Transverse colon (tissue), 4 donors: ENCODE data around the gene COX17. TPM values are rescaled to one million over a fixed set of nuclear protein-coding genes. Genes with fewer than 3 reads are reported as not detected.

ENCODE experiments used
- DNase-seq: peaks from one replicate; pipeline ENCODE4 v3.0.0-alpha.2; 2019
- H3K27ac ChIP-seq, 4 donors: fragments of 200-600 bp; sonication (generic); 2 replicates each; pipeline ENCODE4 v1.5.1; 2016 to 2018; ENCODE audit warnings: inconsistent platforms in 4 of 4
- H3K27me3 ChIP-seq: fragments of 200-600 bp; sonication (generic); 2 replicates; pipeline ENCODE4 v1.5.1; 2017; ENCODE audit warnings: inconsistent platforms
- H3K36me3 ChIP-seq, 4 donors: fragments of 200-600 bp; sonication (generic); 2 replicates each; pipeline ENCODE4 v1.5.1; 2017 to 2019; ENCODE audit warnings: inconsistent platforms in 4 of 4
- H3K4me1 ChIP-seq, 4 donors: fragments of 200-600 bp; sonication (generic); 2 replicates each; pipeline ENCODE4 v1.5.1; 2017 to 2020; ENCODE audit warnings: inconsistent platforms in 4 of 4
- H3K4me3 ChIP-seq, 4 donors: fragments of 200-600 bp; sonication (generic); 1 replicate in 1 of 4; 2 replicates in 3 of 4; pipeline versions ENCODE4 v1.5.1 to v1.6.1; 2017 to 2019; ENCODE audit warnings: inconsistent platforms in 4 of 4
- H3K9me3 ChIP-seq, 2 donors: fragments of 200-600 bp; sonication (generic); 2 replicates each; pipeline ENCODE4 v1.5.1; 2017 to 2019; ENCODE audit warnings: inconsistent platforms in 2 of 2
- CTCF ChIP-seq, 5 experiments: fragments of 200-600 bp in 3 of 5; fragments of 450-650 bp in 2 of 5; sonication (generic) in 3 of 5; IDR thresholded peaks; 1 replicate in 2 of 5; 2 replicates in 3 of 5; pipeline ENCODE4 v1.5.1; 2016 to 2017; ENCODE audit warnings: antibody characterized with exemption in 5 of 5, inconsistent platforms in 3 of 5, mild to moderate bottlenecking in 2 of 5, moderate library complexity in 1 of 5
- EP300 ChIP-seq: sonication (generic); formaldehyde crosslinking; IDR thresholded peaks from one replicate; pipeline ENCODE4 v1.6.1; 2017; ENCODE audit warnings: antibody characterized with exemption, low read depth
- POLR2A ChIP-seq: fragments of 450-650 bp; IDR thresholded peaks from one replicate; pipeline ENCODE4 v1.6.1; 2016; ENCODE audit warnings: antibody characterized with exemption, mild to moderate bottlenecking, moderate library complexity
- POLR2AphosphoS5 ChIP-seq, 3 donors: sonication (generic); formaldehyde crosslinking; IDR thresholded peaks; one replicate each; pipeline ENCODE4 v1.6.1; 2016; ENCODE audit warnings: antibody characterized with exemption in 3 of 3
- WGBS, 2 donors: methylation state at CpG; one replicate each; pipeline ENCODE4 v1.1.5; 2018; ENCODE audit warnings: low coverage in 1 of 2; 5-methylcytosine and 5-hydroxymethylcytosine counted together
- in situ Hi-C, 4 donors: fragments of 200-750 bp; cut with MboI; loops; one replicate each; pipeline versions ENCODE4 v1.15.0 to v1.15.1; 2017; ENCODE audit warnings: low sequenced_read_pairs in 3 of 4, low pct_ligation_motif_present in 1 of 4, low pct_unique_long_range_greater_than_20kb in 1 of 4
- intact Hi-C: fragments of 100-400 bp; cut with DNase I; formaldehyde crosslinking; loops from one replicate; pipeline ENCODE4 v1.15.1; 2023; ENCODE audit warnings: low total_unique reads
- total RNA-seq, 4 donors: library from RNA; depleted of rRNA; stranded (reverse); fragments of >200 nt; gene quantifications; one replicate each; pipeline ENCODE4 v1.1.0, GENCODE V29; 2016

Gene COX17
- total RNA-seq, 4 donors from 2014 or later, result 2.2 to 49.2 (median 24.2) TPM

- Histone ChIP-seq H3K9me3 (no peaks in the 10 kb centered on the region), H3K27ac (no peak overlapping the region), H3K27me3 (no peaks in the 10 kb centered on the region), H3K4me3 (no peak overlapping the region), H3K36me3 (peaks cover 0 to 37% (median 4%) of the 10 kb centered on the region in 4 donors), H3K4me1 (peaks cover 0 to 19% (median 10%) of the 10 kb centered on the region in 4 donors)
- DNase-seq, result no peak
- WGBS, 2 donors, result 80 to 83% methylated on average over 2 of the region's 2 CpGs
- in situ Hi-C loops (no loop called here), intact Hi-C loops (no loop called here)
- TF ChIP-seq POLR2AphosphoS5 (IDR thresholded peaks at IDR 0.05), result no peak
- TF ChIP-seq EP300, result no peak
- TF ChIP-seq CTCF (IDR thresholded peaks at IDR 0.05), result no peak
- no peak for TF ChIP-seq POLR2A
These were observed 4.4 kb downstream of the COX17 start for GRCh38 chr3:119672776-119673175.

- peaks cover 0 to 37% (median 4%) of the 10 kb centered on the region in 4 donors for H3K36me3 ChIP-seq
- in situ Hi-C loops, result no loop called here
- peaks cover 0 to 9% (median 2%) of the 10 kb centered on the region in 4 donors for H3K4me1 ChIP-seq
- no peak for DNase-seq
- TF ChIP-seq POLR2A (no peak), CTCF (IDR thresholded peaks at IDR 0.05) (no peak), EP300 (no peak), POLR2AphosphoS5 (IDR thresholded peaks at IDR 0.05) (no peak)
- 91% methylated on average over 4 to 5 of the region's 5 CpGs for WGBS, 2 donors
- H3K27ac ChIP-seq, result no peak overlapping the region
- no peaks in the 10 kb centered on the region for H3K9me3 ChIP-seq
- H3K4me3 ChIP-seq, result no peak overlapping the region
- intact Hi-C loops, result no loop called here
- H3K27me3 ChIP-seq, result no peaks in the 10 kb centered on the region
These were observed 7.2 kb downstream of the COX17 start for GRCh38 chr3:119669906-119670570.

GRCh38 chr3:119665954-119666559 lies 11.1 kb downstream of the COX17 start:
- Histone ChIP-seq H3K27me3 (no peaks in the 10 kb centered on the region), H3K4me3 (no peak overlapping the region), H3K4me1 (peaks cover 0 to 21% (median 2%) of the 10 kb centered on the region in 4 donors), H3K27ac (peak overlapping the region in 1 of 4 donors; percentile 43), H3K36me3 (peaks cover 0 to 9% (median 3%) of the 10 kb centered on the region in 4 donors), H3K9me3 (no peaks in the 10 kb centered on the region)
- WGBS, 2 donors, result 82 to 94% methylated on average over 5 to 6 of the region's 6 CpGs
- DNase-seq, result no peak
- no peak for TF ChIP-seq EP300
- no peak for TF ChIP-seq POLR2A
- no peak for TF ChIP-seq POLR2AphosphoS5 (IDR thresholded peaks at IDR 0.05)
- TF ChIP-seq CTCF (IDR thresholded peaks at IDR 0.05), result no peak
- in situ Hi-C loops (no loop called here), intact Hi-C loops (no loop called here)

GRCh38 chr3:119664850-119665379 lies 12.3 kb downstream of the COX17 start:
- no peak for DNase-seq
- intact Hi-C loops (no loop called here), in situ Hi-C loops (no loop called here)
- Histone ChIP-seq H3K27me3 (no peaks in the 10 kb centered on the region), H3K27ac (peak overlapping the region; percentile 43 to 75 (median 70)), H3K36me3 (peaks cover 0 to 9% (median 3%) of the 10 kb centered on the region in 4 donors), H3K9me3 (no peaks in the 10 kb centered on the region), H3K4me1 (peaks cover 0 to 21% (median under 1%) of the 10 kb centered on the region in 4 donors), H3K4me3 (no peak overlapping the region)
- TF ChIP-seq POLR2AphosphoS5 (IDR thresholded peaks at IDR 0.05), result peak in 1 of 3 donors; percentile 17
- TF ChIP-seq EP300, result no peak
- WGBS, 2 donors, result 74 to 90% methylated on average over 2 to 4 of the region's 4 CpGs
